NOMO-1 (cell line): ENCODE data around the gene GPATCH3.
"Not testable (repeated sequence)": the region's sequence is repeated elsewhere in the genome, so short reads cannot be mapped to it uniquely, and the experiment has no call there.

Experiments used
- DNase-seq, 2 experiments: peaks; one replicate each; lab custom pipeline; 2025; ENCODE audit not compliant: unreplicated experiment in 2 of 2; lab: John Stamatoyannopoulos, UW

The GPATCH3 gene

GRCh38 chr1:26900001-26900814 is at the start of gene GPATCH3:
TSS of gene GPATCH3 (minus strand) at chr1:26900467. CDS start at chr1:26900442, 25 bp downstream.
- peak; percentile 51 to 78 for DNase-seq

- no peak for DNase-seq
Observed at GRCh38 chr1:26949926-26950319, 49.7 kb upstream of the GPATCH3 start.

- no peak for DNase-seq
Observed at GRCh38 chr1:26949266-26949925, 49.1 kb upstream of the GPATCH3 start.

GRCh38 chr1:26948725-26949057 is 48.4 kb upstream of the GPATCH3 start:
- DNase-seq: not testable (repeated sequence)

- no peak for DNase-seq
Observed at GRCh38 chr1:26946270-26946669, 46.0 kb upstream of the GPATCH3 start.

GRCh38 chr1:26945728-26946127 is 45.5 kb upstream of the GPATCH3 start:
- DNase-seq: no peak

- DNase-seq: no peak
Observed at GRCh38 chr1:26945138-26945537, 44.9 kb upstream of the GPATCH3 start.

GRCh38 chr1:26942656-26943055 is 42.4 kb upstream of the GPATCH3 start:
- DNase-seq: no peak

GRCh38 chr1:26941311-26941710 is 41.0 kb upstream of the GPATCH3 start:
- DNase-seq: no peak

GRCh38 chr1:26938659-26939025 is 38.4 kb upstream of the GPATCH3 start:
- DNase-seq: no peak

GRCh38 chr1:26938004-26938658 is 37.9 kb upstream of the GPATCH3 start:
- no peak for DNase-seq

GRCh38 chr1:26936823-26937222 is 36.6 kb upstream of the GPATCH3 start:
- DNase-seq: no peak

GRCh38 chr1:26932531-26932930 is 32.3 kb upstream of the GPATCH3 start:
- DNase-seq: peak; percentile 79 to 91

- DNase-seq: no peak
Observed at GRCh38 chr1:26923711-26924110, 23.4 kb upstream of the GPATCH3 start.

- no peak for DNase-seq
Observed at GRCh38 chr1:26922901-26923300, 22.6 kb upstream of the GPATCH3 start.

- no peak for DNase-seq
Observed at GRCh38 chr1:26922431-26922729, 22.1 kb upstream of the GPATCH3 start.

GRCh38 chr1:26921540-26922430 is 21.5 kb upstream of the GPATCH3 start, which contains the start of gene NUDC:
TSS of gene NUDC (plus strand) at chr1:26921743. CDS start at chr1:26921849, 106 bp downstream.
- DNase-seq: peak; percentile 96 to 97

GRCh38 chr1:26921126-26921539 is 20.9 kb upstream of the GPATCH3 start:
- DNase-seq: no peak

- no peak for DNase-seq
Observed at GRCh38 chr1:26915204-26915842, 15.1 kb upstream of the GPATCH3 start.
